GM18508 (cell line): Measurements from ENCODE around the gene FERMT2.

Source experiments
- ATAC-seq: cut with Tn5 transposase; IDR thresholded peaks from one replicate; pipeline ENCODE4 v1.9.1; 2021; ENCODE audit warnings: moderate number of reproducible peaks; ENCODE audit not compliant: insufficient read depth, unreplicated experiment

The FERMT2 gene

DNA sequence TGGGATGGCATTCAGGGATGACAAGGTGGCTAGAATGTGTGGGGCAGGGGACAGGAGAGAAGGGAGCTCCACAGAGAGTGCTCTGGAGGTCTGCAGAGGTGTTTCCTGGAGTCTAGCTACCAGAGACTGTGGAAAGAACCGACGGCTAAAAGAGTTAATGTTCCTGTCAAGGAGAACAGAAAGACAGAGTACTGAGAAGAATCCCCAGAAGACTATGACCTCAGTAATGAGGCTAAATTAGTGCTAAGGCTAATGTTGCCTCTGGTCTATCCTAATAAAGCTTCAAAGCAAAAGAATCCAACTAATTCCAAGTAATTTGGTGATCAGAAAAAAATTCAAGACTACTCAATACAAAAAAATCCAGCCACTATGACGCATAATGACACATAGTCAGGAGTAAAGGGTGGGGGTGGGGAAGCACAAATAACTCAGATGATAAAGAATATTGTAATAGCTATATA lies 44.7 kb downstream of the FERMT2 start:
- no peak for ATAC-seq

DNA sequence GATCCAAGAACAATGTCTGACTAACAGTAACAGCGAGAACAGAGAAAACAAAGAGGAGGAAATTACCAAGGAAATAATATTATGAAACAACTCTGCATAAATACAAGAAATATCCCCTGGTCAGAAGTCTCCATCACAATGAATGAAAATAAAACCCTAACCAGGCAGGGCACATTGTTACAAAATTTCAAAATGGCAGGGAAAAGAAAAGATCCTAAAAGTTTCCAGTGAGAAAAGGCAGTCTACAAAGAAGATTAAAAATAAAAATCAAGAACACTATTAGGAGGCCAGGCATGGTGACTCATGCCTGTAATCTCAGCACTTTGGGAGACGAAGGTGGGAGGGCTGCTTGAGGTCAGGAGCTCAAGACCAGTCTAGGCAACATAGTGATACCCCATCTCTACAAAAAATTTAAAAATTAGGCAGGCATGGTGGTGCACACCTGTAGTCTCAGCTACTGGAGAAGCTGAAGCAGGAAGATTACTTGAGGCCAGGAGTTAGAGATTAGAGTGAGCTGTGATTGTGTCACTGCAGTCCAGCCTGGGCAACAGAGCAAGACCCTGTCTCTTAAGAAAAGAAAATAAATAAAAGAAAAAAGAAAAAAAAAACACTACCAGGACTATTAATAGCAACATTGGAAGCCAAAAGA lies 47.8 kb downstream of the FERMT2 start:
- ATAC-seq: no peak

- no peak for ATAC-seq
Measured at GRCh38 chr14:52901357-52901980, 49.4 kb downstream of the FERMT2 start.

DNA sequence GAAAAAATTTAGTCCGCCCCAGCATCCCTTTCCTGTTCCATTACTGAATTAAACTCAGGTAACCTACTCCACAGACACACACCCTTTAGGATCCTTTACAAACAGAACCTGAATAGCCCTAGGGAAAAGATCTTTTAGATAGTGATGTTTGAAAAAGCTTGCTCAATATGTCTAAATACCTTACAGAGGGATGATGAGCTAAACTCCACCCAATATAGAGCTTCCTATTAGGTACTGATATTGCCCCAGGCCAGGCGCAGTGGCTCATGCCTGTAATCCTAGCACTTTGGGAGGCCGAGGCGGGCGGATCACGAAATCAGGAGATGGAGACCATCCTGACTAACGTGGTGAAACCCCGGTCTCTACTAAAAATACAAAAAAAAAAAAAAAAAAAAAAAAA lies 50.1 kb downstream of the FERMT2 start:
- ATAC-seq: no peak

DNA sequence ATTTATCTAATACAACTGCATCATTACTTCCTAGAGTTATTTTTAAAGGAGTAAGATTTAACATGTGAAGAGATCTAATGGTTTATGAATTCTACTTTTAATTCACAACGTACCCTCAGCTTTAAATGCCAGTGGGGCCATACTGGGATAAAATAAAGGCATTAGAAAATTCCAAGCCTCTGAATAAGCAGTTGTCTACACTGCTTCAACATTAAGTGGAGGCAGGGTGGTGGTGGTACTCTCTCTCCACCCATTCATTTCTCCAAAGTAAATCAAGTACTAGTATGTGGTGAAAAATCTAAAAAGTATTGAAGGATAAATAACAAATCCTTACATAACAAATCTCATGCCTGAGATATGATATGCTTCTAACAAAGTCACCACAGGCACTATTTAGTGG lies 52.4 kb downstream of the FERMT2 start:
- ATAC-seq: no peak

- no peak for ATAC-seq
Measured at GRCh38 chr14:52895000-52895399, 55.9 kb downstream of the FERMT2 start.

DNA sequence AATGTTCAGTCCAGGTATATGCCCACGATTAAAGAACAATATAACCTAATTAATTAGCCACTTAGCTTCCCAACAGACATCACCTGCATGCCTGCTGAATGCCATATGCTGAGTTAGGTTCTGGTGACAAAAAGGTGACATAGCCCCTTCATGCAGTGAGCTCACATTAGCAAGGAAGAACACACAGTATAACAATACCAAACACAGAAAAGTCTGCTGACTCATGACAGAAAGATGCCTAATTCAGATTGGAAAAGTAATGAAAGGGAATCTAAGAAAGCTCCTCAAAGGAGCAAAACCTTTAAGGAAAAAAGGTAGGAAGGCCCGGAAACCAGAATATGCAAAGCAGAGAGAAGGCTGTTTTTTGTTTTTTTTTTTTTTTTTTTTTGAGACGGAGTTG lies 59.0 kb downstream of the FERMT2 start:
- ATAC-seq: no peak

DNA sequence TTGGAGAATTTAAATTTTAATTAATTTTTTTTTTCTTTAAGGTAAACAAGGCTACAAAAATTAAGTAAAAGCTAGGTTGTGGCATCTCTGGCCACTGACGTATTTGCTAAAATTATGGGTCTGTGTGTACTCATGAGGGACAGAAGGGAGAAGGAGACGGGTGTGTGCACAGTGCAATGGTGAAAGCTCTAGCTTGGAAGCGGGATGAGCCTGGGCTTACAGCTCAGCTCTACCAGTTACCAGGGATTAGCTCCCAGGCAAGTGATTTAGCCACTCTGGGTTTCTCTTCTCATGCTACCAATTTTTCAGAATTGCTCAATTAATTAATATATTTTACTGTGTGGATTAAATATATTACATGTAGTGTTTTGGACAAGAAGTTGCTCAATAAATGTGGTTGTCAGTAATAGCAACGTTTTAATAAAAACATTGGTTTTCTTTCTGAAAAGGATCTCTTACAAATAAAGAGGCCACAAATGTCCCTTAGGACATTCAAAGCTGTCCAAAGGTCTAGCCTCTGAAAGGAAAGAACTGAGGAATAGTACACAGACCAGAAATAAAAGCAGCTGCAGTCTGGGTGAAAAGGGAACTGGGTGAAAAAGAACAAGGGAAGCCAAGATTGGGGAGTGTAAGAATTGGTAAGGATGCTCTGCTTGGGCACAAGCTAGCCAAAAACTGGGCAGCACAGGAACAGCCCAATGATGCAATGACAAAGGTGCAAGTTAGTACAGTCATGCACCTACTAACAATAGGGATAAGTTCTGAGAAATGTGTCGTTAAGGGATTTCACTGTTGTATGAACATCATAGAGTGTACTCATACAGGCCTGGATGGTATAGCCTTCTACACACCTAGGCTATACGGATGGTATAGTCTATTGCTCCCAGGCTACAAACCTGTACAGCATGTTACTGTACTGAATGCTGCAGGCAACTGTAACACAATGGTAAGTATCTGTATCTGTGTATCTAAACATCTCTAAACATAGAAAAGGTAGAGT lies 61.7 kb downstream of the FERMT2 start:
- ATAC-seq: no peak

DNA sequence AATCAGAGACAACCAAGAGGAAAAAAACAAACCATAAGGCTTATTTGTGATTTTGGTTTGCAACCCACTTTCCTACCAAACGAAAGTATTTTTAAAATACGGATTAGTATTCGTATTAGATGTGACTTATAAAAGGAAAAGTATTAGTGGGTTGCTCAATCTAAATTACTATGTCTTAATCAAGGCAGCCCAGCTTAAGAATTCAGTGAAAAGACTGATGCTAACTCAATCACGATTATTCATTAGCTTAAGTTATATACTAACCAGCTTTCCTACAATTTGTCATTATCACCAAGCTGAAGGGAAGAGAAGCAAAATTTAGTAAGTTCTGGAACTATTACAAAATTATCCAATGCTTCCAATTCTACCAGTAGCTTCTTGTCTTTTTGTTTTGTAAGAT lies 62.7 kb downstream of the FERMT2 start:
- no peak for ATAC-seq

DNA sequence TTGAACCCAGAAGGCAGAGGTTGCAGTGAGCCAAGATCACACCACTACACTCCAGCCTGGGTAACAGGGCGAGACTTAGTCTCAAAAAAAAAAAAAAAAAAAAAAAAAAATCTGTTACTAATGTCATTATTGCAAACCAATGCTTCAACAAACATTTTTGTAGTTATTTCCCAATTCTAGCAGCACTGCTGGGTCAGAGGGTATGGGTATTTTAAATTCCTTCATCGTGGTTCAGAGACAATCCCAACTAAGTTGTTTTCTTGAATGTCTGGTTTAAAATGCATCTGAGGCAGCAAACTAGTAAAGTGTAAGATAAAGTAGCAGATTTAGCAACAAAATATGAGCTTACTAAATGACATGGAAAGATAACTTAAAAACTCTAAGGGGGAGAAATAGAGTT lies 65.6 kb downstream of the FERMT2 start:
- ATAC-seq: no peak

DNA sequence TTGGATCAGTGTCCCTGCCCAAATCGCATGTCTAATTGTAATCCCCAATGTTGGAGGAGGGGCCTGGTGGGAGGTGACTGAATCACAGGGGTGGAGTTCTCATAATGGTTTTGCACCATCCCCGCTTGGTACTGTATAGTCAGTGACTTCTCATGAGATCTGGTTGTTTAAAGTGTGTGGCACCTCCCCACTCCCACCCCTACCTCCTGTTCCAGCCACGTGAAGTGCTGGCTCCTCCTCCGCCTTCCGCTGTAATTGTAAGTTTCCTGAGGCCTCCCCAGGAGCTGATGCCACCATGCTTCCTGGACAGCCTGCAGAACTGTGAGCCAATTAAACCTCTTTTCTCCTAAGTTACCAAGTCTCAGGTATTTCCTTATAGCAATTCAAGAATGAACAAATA lies 67.2 kb downstream of the FERMT2 start:
- no peak for ATAC-seq

- ATAC-seq: no peak
Measured at GRCh38 chr14:52882824-52883223, 68.0 kb downstream of the FERMT2 start.

- ATAC-seq: no peak
Measured at GRCh38 chr14:52879958-52880357, 70.9 kb downstream of the FERMT2 start.

GRCh38 chr14:52878946-52879345 lies 71.9 kb downstream of the FERMT2 start:
- no peak for ATAC-seq

DNA sequence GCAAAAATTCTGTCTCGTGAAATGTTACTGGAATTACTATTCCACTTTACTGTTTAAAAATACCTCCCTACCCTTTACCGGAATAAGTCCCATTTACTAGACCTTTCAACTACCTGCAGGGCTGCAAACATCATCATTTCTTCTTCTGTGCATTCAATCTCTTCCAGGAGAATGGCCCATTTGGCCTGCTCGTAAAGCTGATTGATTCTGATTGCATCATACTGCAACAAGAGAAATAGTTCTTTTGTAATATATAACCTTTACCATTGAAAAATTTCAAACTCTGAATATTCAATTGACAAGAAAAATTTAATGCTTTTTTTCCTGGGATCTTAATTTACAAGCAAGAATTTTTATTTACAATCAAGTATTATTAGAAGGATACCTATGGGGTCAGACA lies 72.4 kb downstream of the FERMT2 start:
- ATAC-seq: no peak

DNA sequence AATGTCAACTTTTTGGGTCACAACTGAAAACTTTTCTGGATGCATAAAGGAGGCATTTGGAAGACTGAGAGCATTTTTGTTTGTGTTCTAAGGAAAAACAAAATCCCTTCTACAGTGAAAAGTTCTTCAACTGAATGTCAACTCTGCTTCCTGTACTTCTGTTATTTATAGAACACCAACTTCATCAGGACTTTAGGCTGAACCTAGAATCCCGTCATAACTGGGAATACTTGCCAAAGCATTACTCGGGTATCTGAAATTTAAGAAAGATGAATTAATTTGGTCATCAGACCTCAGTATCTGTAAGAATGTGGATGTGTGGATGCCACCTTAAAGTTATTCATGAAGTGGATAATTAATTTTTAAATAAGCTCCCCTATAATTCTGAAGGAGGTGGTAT lies 73.2 kb downstream of the FERMT2 start:
- ATAC-seq: no peak

GRCh38 chr14:52876806-52877205 lies 74.0 kb downstream of the FERMT2 start:
- ATAC-seq: no peak

- no peak for ATAC-seq
Measured at GRCh38 chr14:52876311-52876710, 74.5 kb downstream of the FERMT2 start.

- no peak for ATAC-seq
Measured at GRCh38 chr14:52875707-52876106, 75.1 kb downstream of the FERMT2 start.

GRCh38 chr14:52874389-52874788 lies 76.5 kb downstream of the FERMT2 start:
- no peak for ATAC-seq

DNA sequence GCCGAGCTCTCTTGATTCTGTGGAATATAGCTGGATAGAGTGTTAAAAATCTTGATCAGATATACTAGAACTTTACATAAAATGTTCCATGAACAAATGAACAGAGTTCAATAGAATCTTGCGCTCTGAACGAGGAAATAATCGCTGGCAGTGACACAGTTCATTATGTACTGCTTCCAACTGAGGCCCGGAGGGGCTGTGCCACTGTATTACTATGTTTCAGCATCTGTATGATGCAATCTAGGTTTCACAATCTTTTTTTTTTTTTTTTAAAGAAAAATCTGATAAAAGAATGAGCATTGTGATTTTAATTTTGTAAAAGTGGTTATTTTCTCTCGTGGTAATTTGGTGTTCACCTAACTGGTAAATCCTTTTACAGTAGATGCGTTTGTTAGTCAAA lies 77.2 kb downstream of the FERMT2 start:
- no peak for ATAC-seq
